ENCODE results near the gene ADAMTS2.

ADAMTS2 gene

GRCh38 chr5:179345433-179346321 is at the start of gene ADAMTS2:
Gene ADAMTS2, minus strand, starts transcription at chr5:179345461. Its CDS starts 133 bp downstream, at chr5:179345328.
- no peak for DNase-seq

DNA sequence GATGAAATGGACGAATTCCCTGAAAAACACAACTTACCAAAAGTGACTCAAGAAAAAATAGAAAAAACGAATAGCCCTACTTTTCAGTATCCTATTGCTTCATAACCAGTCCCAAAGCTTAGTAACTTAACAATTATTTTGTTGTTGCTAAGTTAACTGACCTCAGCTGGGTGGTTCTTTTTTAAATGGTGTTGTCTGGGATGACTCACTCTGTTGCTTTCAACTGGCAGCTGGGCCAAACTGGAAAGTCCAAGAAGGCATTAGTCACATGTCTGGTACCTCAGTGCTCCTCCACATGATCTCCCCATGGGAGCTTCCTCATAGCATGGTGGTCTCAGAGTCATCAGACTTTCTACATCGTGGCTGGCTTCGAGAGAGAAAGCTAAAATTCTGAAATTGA is 47.8 kb upstream of the ADAMTS2 start:
- DNase-seq: no peak

DNA sequence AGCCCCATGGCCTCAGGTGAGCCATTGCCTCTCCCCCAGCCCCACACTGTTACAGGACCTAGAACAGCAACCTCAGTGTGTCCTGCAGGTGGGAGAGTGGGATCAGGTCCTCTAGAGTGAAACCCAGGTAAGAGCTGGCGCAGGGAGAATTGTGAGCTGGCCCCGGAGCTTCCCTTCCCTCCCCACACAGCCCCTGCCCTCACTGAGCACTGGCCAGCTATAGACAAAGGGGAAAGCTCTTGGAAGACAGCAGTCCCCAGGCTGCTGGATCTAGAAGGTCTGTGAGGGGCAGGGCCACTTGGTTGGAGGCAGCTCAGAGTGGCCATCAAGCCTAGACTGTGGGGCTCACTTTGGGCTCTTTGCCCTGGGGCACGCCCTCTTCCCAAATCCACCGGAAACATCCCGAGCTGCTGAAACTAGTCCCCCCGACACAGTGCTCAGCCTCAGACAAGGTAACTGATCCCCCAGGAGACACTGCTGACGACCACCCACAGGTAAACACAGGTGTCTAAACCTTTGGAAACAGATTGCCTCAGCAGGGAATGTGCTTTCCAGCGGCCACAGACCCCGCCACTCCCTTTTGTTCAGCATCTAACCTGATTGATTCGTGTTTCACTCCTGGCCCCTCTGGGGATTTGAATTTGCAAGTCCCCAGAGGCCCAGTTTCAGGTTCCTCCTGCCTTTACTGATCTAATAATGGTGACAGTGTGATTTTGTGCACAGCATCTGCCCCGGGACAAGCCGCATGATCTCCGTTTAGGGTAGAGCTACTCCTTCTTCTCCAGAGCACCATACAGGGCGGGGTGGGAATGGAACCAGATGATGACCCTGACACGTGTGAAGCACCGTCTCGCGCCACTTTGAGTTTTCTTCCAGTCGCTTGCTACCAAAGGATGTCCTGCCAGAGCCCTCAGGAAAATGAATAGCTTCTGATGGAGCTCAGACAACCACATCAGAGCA is 42.2 kb upstream of the ADAMTS2 start:
- DNase-seq: no peak

GRCh38 chr5:179385914-179386313 is 40.7 kb upstream of the ADAMTS2 start:
- DNase-seq: no peak

DNA sequence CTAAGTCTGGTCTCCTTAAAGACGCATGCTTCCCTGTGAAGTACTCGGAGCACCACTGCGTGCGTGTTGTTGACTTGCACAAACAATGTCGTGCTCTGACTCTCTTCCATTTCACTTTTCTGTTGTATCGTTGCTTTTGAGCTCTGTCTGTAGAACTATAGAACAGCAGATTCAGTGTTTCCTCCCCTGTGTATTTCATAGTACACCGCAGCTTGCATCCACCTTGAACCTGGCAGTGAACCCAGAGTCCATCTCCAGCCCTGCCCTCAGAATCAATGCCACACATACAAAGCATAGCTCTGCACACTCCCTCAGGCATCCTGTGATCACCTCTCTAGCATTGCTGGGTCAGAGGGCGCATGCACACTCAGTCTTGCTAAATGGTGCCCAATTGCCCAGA is 37.2 kb upstream of the ADAMTS2 start:
- DNase-seq: no peak

DNA sequence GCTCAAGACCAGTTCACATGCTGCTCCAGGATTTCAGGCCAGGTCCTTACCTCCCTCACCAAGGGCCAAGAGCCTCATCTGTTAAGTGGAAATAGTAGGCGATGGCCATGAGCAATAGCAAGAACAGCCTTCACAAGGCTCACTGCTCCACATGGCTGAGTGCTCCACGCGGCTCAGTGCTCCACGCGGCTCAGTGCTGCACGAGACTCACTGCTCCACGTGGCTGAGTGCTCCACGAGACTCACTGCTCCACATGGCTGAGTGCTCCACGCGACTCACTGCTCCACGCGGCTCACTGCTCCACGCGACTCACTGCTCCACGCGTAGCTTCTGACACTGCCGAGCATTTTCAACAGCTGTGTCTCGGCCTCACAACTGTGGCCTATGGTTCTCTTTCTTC is 36.4 kb upstream of the ADAMTS2 start:
- no peak for DNase-seq

DNA sequence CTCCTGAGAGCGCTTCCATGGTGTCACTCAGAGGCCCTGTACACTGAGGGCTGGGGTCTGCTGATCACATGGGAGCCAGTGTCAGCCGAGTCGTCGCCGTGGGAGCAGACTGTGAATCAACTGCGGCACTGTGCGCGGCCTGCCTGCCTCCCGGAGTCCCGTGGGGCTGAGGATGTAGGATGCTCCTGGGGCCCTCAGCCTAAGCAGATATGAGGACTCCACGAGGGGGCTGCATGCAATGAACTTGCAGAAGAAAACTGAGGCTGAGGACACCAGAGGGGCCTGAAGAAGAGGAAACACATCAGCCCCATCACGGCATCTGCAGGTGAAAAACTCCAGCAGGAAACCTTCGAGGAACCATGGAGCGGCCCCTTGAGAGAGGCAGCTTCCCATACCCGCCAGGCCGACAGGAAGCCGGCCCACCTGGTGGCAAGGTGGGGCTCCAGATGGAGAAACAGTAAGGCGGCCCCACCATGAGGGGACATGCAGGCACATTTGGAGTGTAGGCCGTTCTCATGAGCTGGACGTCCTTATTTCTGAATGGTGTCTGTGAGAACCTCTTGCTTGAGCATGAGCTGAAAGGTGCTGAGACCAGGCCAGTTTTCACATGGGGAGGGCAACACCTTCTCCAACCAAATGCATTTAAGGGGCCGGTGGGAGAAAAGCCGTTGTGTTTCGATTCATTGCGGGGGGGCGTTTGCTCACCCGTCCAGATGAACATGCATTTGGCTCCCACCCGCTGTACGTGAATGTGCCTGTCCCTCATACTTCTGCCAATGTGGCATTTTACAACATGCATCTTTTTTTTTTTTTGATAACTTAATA is 35.2 kb upstream of the ADAMTS2 start:
- DNase-seq: no peak

DNA sequence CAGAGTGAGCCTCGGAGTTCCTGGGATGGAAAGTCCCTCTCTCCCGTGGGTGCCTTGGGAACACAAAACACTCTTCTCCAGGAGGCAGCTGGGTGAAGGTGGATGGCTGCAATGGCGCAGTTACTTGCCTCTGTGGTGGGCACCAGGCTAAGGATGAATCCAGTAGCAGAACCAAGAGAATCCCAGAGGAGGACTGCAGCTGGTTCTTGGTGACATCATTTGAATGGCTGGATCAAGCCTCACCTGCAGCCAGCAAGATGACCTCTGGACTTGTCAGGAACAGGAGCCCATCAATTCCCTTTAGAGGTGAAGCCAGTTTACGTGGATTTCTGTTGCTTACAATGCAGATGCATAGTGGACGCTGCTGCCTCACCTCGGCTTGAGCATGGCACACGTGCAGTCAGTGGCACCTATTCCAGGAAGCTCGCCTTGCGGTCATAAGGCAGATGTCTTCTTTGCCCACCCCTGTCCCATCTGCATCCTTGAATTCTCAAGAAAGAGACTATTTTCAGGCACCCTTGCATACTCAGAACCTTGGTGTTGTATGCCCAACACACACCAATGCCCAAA is 34.1 kb upstream of the ADAMTS2 start:
- DNase-seq: no peak

GRCh38 chr5:179378441-179379271 is 33.4 kb upstream of the ADAMTS2 start:
- no peak for DNase-seq

GRCh38 chr5:179378116-179378440 is 32.8 kb upstream of the ADAMTS2 start:
- DNase-seq: no peak

DNA sequence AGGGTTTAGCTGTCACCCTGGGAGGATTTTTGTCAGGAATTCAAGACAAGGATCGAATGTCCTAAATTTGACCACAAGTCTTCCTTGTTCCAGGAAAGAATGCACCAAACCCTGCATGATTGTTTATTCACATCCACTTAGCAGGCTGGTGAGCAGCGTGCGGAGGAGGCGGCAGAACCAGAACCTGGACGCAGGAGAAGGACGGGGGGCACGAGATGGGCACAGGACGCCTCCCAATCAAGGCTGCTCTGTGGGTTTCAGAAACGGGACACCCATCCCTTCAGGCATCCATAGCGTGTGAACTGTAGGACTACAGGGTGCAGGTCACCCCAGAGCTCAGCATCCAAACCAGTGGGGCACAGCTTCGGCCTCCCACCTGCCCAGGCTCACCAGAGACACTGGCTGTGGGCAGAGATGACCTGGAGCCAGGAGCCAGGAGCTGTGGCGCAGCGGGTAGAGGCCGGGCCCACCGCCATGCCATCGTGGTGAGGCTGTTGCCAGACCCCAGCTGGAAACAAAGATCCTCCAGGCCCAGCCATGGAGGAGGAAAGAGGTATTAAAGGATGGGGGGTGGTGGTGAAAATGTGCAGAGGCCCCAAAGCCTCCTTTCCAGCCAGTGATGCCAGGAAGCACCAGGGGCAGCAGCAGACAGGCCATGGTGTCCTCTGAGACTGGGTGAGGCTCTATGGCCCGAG is 32.3 kb upstream of the ADAMTS2 start:
- DNase-seq: no peak

- DNase-seq: no peak
These were observed 31.6 kb upstream of the ADAMTS2 start for GRCh38 chr5:179376701-179377420.

DNA sequence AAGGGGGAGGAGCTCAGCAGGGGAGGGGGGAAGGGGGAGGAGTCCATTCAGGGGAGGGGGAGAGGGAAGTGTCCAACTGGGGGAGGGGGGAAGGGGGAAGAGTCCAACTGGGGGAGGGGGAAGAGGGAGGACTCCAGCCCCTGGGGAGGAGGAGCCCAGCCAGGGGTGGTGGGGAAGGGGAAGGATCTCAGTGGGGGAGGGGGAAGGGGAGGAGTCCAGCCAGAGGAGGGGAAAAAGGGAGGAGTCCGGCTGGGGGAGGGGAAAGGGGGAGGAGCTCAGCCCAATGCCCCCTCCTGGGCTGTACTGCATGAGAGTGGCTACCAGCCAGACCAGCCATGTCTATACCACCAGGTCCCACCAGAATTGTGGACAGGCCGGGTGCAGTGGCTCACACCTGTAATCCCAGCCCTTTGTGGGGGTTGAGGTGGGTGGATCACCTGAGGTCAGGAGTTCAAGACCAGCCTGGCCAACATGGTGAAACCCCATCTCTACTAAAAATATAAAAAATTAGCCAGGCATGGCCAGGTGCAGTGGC is 30.6 kb upstream of the ADAMTS2 start:
- no peak for DNase-seq

- DNase-seq: no peak
These were observed 30.0 kb upstream of the ADAMTS2 start for GRCh38 chr5:179375236-179375685.

DNA sequence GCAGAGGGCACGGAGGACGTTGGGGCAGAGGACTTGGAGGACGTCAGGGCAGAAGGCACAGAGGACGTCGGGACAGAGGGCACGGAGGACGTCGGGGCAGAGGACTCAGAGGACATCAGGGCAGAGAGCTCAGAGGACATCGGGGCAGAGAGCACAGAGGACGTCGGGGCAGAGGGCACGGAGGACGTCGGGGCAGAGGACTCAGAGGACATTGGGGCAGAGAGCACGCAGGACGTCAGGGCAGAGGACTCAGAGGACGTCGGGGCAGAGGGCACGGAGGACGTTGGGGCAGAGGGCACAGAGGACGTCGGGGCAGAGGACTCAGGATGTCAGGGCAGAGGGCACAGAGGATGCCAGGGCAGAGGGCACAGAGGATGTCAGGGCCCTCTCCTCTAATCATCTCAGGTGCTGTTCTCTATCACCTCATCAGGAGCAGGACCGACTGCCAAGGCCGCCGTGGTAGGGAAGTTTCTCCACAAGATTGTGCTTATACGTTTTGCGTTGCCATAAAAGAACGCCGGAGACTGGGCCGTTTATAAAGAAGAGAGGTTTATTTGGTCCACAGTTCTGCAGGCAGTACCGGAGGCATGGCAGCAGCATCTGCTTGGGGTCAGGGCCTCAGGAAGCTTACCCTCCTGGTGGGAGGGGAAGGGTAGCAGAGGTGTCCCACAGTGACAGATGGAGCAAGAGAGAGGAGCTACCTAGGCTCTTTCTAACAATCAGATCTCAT is 29.4 kb upstream of the ADAMTS2 start:
- DNase-seq: no peak

GRCh38 chr5:179373961-179374505 is 28.8 kb upstream of the ADAMTS2 start:
- no peak for DNase-seq

DNA sequence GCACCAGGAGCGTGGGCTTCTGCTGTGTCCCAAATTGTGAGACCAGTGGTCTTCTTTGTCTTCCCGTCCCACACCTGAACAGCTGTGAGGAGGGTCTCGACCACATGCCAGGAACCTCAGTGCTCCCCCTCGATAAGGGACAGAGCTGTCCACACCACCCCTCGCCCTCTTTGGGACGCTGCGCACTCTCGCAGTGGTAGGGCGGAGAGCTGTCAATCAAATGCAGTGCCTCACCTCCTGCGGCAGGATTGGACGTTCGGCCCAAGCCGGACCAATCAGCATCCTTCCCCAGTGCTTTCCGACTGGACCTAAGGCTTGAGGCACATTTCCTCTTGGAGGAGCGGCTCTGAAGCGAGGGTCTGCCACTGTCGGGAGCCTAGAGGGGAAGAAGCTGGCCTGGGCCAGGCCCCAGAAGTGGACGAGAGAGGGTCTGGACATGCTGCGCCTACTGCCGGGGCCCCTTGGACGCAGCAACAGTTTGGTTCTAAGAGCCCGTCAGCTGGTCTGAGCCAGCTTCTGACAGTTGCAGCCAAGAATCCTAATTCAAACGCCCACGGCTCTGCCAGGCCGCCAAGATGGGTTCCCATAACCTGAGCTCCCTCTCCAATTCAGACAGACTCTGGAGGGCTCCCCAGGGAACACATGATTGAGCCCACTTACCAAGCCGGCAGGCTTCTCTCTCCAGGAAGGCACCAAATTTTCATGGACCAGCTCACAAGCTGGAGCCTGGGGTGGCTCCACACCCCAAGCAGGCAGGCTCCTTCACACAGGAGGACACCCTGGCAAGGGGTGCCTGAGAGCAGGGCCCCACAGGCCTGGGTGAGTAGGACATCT is 28.1 kb upstream of the ADAMTS2 start:
- DNase-seq: no peak
